ENCODE data around the gene RAPGEF4. TPM values are rescaled to one million over a fixed set of nuclear protein-coding genes. Genes with fewer than 3 reads are reported as not detected.

Gene RAPGEF4
- total and polyA plus RNA-seq, 2 of the 13 experiments (the other 11 are each of a cell fraction or from before 2014, with no cell fraction given) = 0.78 to 0.91 TPM

DNA sequence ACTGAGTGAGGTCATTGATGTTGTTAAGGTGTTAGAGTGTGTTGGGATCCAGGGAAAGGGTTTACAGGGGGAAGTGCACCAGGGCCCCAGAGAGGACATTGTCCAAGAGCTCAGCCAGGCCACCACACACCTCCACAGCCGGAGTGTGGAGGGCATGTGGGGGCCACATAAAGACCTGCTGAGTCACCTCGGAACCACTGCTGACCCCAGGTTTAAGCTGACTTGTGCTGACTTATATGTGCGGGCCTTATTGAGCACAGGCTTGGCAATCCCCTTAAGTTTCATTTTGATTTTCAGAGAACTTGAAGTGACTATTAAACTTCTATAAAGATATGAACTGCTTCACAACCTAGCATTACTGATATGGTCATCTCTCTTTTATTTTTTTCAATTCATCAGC lies 173.8 kb downstream of the RAPGEF4 start (continued):
- TF ChIP-seq, protein P1, sequence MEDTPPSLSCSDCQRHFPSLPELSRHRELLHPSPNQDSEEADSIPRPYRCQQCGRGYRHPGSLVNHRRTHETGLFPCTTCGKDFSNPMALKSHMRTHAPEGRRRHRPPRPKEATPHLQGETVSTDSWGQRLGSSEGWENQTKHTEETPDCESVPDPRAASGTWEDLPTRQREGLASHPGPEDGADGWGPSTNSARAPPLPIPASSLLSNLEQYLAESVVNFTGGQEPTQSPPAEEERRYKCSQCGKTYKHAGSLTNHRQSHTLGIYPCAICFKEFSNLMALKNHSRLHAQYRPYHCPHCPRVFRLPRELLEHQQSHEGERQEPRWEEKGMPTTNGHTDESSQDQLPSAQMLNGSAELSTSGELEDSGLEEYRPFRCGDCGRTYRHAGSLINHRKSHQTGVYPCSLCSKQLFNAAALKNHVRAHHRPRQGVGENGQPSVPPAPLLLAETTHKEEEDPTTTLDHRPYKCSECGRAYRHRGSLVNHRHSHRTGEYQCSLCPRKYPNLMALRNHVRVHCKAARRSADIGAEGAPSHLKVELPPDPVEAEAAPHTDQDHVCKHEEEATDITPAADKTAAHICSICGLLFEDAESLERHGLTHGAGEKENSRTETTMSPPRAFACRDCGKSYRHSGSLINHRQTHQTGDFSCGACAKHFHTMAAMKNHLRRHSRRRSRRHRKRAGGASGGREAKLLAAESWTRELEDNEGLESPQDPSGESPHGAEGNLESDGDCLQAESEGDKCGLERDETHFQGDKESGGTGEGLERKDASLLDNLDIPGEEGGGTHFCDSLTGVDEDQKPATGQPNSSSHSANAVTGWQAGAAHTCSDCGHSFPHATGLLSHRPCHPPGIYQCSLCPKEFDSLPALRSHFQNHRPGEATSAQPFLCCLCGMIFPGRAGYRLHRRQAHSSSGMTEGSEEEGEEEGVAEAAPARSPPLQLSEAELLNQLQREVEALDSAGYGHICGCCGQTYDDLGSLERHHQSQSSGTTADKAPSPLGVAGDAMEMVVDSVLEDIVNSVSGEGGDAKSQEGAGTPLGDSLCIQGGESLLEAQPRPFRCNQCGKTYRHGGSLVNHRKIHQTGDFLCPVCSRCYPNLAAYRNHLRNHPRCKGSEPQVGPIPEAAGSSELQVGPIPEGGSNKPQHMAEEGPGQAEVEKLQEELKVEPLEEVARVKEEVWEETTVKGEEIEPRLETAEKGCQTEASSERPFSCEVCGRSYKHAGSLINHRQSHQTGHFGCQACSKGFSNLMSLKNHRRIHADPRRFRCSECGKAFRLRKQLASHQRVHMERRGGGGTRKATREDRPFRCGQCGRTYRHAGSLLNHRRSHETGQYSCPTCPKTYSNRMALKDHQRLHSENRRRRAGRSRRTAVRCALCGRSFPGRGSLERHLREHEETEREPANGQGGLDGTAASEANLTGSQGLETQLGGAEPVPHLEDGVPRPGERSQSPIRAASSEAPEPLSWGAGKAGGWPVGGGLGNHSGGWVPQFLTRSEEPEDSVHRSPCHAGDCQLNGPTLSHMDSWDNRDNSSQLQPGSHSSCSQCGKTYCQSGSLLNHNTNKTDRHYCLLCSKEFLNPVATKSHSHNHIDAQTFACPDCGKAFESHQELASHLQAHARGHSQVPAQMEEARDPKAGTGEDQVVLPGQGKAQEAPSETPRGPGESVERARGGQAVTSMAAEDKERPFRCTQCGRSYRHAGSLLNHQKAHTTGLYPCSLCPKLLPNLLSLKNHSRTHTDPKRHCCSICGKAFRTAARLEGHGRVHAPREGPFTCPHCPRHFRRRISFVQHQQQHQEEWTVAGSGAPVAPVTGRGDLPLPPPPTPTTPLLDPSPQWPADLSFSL (CRISPR knock-in tag; IDR thresholded peaks at IDR 0.05) = no peak
- TF ChIP-seq ZNF44 (CRISPR knock-in tag; IDR thresholded peaks at IDR 0.05) = no peak
- TF ChIP-seq ZFP90 (CRISPR knock-in tag; IDR thresholded peaks at IDR 0.05; ENCODE audit: borderline replicate concordance) = no peak
- TF ChIP-seq ZNF530 (CRISPR knock-in tag; IDR thresholded peaks at IDR 0.05; ENCODE audit: low read depth) = no peak
- TF ChIP-seq MEIS1 (CRISPR knock-in tag; IDR thresholded peaks at IDR 0.05; ENCODE audit: borderline replicate concordance) = no peak
- TF ChIP-seq ZNF761 (CRISPR knock-in tag; conservative IDR thresholded peaks at IDR 0.05) = no peak
- no peak for TF ChIP-seq CENPX (CRISPR knock-in tag; IDR thresholded peaks at IDR 0.05)
- TF ChIP-seq YEATS4 (CRISPR knock-in tag; IDR thresholded peaks at IDR 0.05; ENCODE audit: borderline replicate concordance) = no peak

All from HepG2 (cell line).